ENCODE measurements around the gene MDFI. TPM values are rescaled to one million over a fixed set of nuclear protein-coding genes. Genes with fewer than 3 reads are reported as not detected.

MDFI gene
- total RNA-seq, 1 donor from 2014 or later = not detected

DNA sequence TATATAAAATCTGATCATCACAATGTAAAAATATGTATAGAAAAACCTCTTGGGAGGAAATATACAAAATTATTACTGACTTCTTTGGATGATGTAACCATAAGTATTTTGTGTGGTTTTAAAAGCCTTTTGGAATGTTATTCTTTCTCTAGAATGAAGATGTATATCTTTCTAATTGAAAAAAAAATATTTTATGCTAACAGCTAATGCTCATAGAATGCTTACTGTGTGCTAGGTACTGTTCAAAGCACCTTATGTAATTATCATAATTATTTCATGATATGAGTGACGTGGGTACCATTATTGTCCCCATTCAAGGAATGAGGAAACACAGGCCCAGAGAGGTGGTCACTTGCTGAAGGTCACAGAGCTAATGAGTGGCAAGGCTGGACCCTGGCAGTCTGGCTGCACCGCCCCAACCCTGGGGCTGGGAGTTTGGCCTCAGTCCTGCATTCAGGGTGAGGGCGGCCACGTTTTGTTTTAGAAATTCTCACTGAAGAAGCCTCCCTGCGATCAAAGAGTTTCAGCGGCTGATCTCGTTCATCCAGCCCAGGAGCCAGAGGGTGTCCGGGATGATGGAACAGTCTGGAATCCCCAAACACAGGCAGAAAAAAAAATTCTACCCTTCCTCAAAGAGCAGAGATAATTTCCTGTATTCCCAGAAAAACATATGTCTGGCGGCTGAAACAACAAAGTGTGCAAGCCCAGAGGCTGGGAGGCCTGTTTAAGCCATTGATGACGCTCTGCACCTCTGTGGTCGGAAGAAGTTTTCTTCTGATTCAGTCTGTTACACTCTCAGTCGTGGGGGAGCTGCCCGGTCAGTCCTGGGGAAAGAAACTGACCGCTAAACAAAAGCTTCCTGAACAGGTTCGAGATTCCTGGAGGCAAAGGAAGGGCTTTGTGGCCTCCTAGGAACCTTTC is 59.9 kb downstream of the MDFI start:
- H3K27me3 Mint-ChIP-seq (ENCODE audit: insufficient read depth) = no peaks in the 10 kb centered on the region
- no peak for DNase-seq (ENCODE audit: low spot score)
- H3K4me1 Mint-ChIP-seq (ENCODE audit: low read depth) = no peaks in the 10 kb centered on the region
- H3K4me3 Mint-ChIP-seq = no peak overlapping the region
- intact Hi-C loops (cut with micrococcal nuclease) = no loop called here
- no peaks in the 10 kb centered on the region for H3K9me3 Mint-ChIP-seq
- H3K36me3 Mint-ChIP-seq (ENCODE audit: low read depth) = no peaks in the 10 kb centered on the region
- no peak overlapping the region for H3K27ac Mint-ChIP-seq

DNA sequence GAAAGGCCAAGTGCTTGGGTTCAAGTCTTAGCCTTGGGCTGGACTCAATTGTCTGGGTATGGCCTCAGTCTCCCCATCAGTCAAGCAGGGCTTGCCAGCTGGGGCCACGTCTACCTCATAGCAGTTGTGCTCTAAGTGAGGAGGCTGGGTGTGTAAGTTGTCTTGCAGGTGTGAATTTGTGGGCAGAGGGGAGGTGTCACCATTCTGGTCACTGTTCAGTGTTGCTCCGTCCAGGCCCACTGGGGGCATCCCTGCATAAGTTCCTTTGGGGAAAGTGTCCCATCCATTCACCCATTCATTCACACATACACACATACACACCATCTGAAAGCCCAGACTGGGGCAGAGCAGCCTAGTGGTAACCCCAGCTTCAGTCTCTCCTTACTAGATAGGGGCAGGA is 60.8 kb downstream of the MDFI start:
- H3K27me3 Mint-ChIP-seq (ENCODE audit: insufficient read depth) = no peaks in the 10 kb centered on the region
- intact Hi-C loops (cut with micrococcal nuclease) = no loop called here
- H3K9me3 Mint-ChIP-seq = no peaks in the 10 kb centered on the region

DNA sequence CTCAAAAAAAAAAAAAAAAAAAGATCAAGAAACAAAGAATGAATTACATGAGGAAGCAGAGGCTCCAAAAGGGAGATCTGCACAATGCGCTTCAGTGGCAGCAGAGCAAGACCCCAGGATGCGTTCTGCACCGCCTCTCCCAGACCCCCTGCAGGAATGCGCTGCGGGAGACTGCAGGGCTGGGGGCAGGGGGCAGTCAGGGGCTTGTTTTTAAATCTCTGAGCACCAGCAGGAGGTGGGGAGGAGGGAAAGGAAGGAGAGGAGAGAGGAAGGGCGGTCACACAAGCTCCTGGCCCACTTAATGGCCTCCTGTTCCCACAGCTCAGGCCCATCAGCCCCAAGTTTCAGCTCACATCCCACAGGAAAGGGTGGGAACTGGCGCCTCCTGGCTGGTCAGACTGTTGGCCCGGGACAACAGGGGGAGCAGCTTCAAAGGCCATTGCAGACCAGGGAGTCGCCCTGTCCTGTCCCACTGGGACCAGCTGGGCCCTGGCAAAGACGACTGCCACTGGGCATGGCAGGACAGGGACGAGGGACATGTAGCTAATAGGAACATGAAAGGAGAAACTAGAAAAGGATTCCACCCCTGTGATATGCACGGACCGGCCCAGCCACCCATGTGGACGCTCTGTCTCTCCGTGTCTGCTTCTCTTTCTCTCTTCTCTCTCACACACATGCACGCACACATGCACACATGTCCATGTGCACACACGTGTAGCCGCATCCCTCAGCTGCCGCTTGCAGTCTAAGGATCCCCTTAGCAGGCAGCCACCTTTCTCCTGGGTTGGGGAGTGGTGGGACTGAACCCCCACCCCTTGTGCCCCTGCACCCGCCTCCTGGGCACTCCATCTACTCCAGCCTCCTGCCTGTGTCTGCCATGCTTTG is 62.4 kb downstream of the MDFI start:
- no peak overlapping the region for H3K4me3 Mint-ChIP-seq
- no peak overlapping the region for H3K27ac Mint-ChIP-seq
- DNase-seq (ENCODE audit: low spot score) = no peak
- H3K9me3 Mint-ChIP-seq = no peaks in the 10 kb centered on the region
- H3K36me3 Mint-ChIP-seq (ENCODE audit: low read depth) = no peaks in the 10 kb centered on the region
- no peaks in the 10 kb centered on the region for H3K27me3 Mint-ChIP-seq (ENCODE audit: insufficient read depth)
- intact Hi-C loops (cut with micrococcal nuclease) = no loop called here
- no peaks in the 10 kb centered on the region for H3K4me1 Mint-ChIP-seq (ENCODE audit: low read depth)

More for the DNA sequence above, 60.8 kb downstream of the MDFI start:
- Mint-ChIP-seq H3K4me3 (no peak overlapping the region), H3K4me1 (ENCODE audit: low read depth) (no peaks in the 10 kb centered on the region), H3K36me3 (ENCODE audit: low read depth) (no peaks in the 10 kb centered on the region), H3K27ac (no peak overlapping the region)
- no peak for DNase-seq (ENCODE audit: low spot score)

DNA sequence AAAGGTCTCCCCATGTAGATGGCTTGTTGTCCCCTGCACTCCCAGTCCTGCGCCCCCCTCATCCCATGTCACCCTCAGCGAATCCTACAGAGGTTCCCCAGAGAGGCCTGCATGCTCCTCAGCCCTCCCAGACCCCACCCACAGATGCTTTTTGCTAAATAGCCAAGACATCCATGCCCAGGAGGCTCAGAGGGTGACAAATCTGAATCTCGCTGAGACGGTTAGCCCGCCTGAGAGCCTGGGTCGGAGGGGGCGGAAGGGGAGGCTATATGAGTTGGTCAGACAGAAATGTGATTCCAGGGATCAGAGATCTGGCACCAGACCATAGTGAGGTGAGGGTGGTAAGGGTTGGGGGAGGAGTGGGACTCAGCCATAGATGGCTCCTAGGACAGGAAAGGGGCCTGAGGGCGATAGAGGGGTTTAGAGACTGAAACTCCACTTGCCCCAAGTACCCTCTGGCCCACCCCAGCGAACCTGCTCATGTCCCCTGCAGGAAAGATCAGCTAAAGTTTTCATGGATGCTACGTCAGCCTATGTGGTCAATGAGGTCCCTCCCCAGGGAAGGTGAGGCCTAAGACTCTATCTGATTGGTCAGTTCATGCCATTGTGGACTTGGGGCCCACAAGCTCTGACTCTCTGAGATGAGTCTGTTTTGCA is 63.9 kb downstream of the MDFI start:
- intact Hi-C loops (cut with micrococcal nuclease) = no loop called here
- H3K27ac Mint-ChIP-seq = no peak overlapping the region

DNA sequence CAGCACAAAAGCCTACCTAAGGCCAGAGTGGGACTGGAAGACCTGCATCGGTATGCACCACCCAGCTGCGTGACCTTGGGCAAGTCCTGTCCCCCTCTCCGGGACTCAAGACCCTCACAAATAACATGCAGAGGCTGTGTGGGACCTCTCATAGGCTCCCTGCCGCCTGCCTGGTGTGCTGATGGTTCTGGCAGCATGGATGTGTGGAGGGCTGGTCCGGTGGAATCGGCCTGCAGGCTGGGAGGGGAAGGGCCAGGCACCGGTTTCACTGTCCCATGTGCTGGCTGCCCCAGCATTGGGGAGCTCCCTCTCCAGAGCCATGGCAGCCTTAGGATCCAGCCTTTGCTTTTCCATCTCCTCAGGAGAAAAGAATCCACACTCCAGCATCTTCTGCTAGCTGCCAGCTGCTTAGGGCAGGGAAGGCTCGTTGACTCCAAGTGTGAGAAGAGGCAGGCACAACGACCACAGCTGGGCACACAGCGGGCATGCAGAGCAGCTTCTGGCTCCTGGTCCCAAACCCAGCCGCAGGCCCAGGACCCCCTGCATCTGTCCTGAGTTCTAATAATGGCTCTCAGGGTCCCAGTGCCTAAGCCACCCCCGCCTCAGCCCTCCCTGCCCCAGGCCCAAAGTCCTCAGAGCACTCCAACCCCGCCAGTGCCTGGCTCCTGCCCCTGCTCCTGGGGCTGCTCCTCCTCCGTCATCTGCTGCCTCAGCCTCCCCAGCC is 64.7 kb downstream of the MDFI start:
- no peak for DNase-seq (ENCODE audit: low spot score)
- Mint-ChIP-seq H3K27ac (no peak overlapping the region), H3K4me1 (ENCODE audit: low read depth) (peaks cover 19% of the 10 kb centered on the region), H3K27me3 (ENCODE audit: insufficient read depth) (no peaks in the 10 kb centered on the region), H3K36me3 (ENCODE audit: low read depth) (no peaks in the 10 kb centered on the region), H3K4me3 (no peak overlapping the region), H3K9me3 (no peaks in the 10 kb centered on the region)
- intact Hi-C loops (cut with micrococcal nuclease) = no loop called here

More for the DNA sequence above, 63.9 kb downstream of the MDFI start:
- Mint-ChIP-seq H3K4me1 (ENCODE audit: low read depth) (peaks cover 12% of the 10 kb centered on the region), H3K9me3 (no peaks in the 10 kb centered on the region), H3K4me3 (no peak overlapping the region), H3K27me3 (ENCODE audit: insufficient read depth) (no peaks in the 10 kb centered on the region), H3K36me3 (ENCODE audit: low read depth) (no peaks in the 10 kb centered on the region)
- no peak for DNase-seq (ENCODE audit: low spot score)

Other genes starting within 250 kb of the MDFI start
- 21.6 and 24.0 TPM in 2 replicates for gene FOXP4, start 92.1 kb upstream of the MDFI start, total RNA-seq
- gene TFEB, start 97.1 kb downstream of the MDFI start, total RNA-seq = 15.6 and 17.2 TPM in 2 replicates
- 0.60 TPM in 1 of 2 replicates, not detected in the other for gene PGC, start 108.9 kb downstream of the MDFI start, total RNA-seq
- gene FRS3, start 141.4 kb downstream of the MDFI start, total RNA-seq = 5.2 and 5.3 TPM in 2 replicates
- not detected in 2 replicates for gene PRICKLE4, start 142.3 kb downstream of the MDFI start, total RNA-seq
- gene TOMM6, start 149.2 kb downstream of the MDFI start, total RNA-seq = 334 and 338 TPM in 2 replicates